Measurements from ENCODE around the gene GHRL. TPM values are rescaled to one million over a fixed set of nuclear protein-coding genes. Genes with fewer than 3 reads are reported as not detected.

Gene GHRL
- total RNA-seq, 3 donors from 2014 or later (not counting 1 experiment from before 2014, with no cell fraction given) = 1.4 to 2.6 (median 1.5) TPM

- Histone ChIP-seq H3K9me3 (ENCODE audit: control insufficient read depth, insufficient read depth, low read length) (no peaks in the 10 kb centered on the region), H3K27ac (ENCODE audit: low read length) (no peak overlapping the region), H3K4me3 (ENCODE audit: low read length) (no peak overlapping the region), H3K36me3 (ENCODE audit: control insufficient read depth, insufficient read depth, low read length) (peaks cover 81% of the 10 kb centered on the region), H3K27me3 (ENCODE audit: control insufficient read depth, insufficient read depth, low read length) (no peaks in the 10 kb centered on the region), H3K4me1 (ENCODE audit: control insufficient read depth, insufficient read depth, low read length) (no peaks in the 10 kb centered on the region)
- WGBS (ENCODE audit: insufficient coverage) = 96% methylated on average over 13 of the region's 13 CpGs
- H3K9me3 Mint-ChIP-seq = no peaks in the 10 kb centered on the region
- peaks cover 0 to 7% of the 10 kb centered on the region in 2 donors for H3K4me1 Mint-ChIP-seq
- peak overlapping the region in 1 of 2 donors; percentile 49 for H3K27ac Mint-ChIP-seq
- peaks cover 6% of the 10 kb centered on the region for H3K36me3 Mint-ChIP-seq
- no peaks in the 10 kb centered on the region for H3K27me3 Mint-ChIP-seq (ENCODE audit: low read depth in 2 of 2)
- intact Hi-C loops (cut with micrococcal nuclease) = no loop called here
- DNase-seq (no peak), ATAC-seq (no peak)
- TF ChIP-seq, protein P1, sequence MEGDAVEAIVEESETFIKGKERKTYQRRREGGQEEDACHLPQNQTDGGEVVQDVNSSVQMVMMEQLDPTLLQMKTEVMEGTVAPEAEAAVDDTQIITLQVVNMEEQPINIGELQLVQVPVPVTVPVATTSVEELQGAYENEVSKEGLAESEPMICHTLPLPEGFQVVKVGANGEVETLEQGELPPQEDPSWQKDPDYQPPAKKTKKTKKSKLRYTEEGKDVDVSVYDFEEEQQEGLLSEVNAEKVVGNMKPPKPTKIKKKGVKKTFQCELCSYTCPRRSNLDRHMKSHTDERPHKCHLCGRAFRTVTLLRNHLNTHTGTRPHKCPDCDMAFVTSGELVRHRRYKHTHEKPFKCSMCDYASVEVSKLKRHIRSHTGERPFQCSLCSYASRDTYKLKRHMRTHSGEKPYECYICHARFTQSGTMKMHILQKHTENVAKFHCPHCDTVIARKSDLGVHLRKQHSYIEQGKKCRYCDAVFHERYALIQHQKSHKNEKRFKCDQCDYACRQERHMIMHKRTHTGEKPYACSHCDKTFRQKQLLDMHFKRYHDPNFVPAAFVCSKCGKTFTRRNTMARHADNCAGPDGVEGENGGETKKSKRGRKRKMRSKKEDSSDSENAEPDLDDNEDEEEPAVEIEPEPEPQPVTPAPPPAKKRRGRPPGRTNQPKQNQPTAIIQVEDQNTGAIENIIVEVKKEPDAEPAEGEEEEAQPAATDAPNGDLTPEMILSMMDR (IDR thresholded peaks at IDR 0.05) = no peak
- H3K4me3 Mint-ChIP-seq = no peak overlapping the region
These were observed 19.0 kb upstream of the GHRL start for GRCh38 chr3:10311710-10312109.

DNA sequence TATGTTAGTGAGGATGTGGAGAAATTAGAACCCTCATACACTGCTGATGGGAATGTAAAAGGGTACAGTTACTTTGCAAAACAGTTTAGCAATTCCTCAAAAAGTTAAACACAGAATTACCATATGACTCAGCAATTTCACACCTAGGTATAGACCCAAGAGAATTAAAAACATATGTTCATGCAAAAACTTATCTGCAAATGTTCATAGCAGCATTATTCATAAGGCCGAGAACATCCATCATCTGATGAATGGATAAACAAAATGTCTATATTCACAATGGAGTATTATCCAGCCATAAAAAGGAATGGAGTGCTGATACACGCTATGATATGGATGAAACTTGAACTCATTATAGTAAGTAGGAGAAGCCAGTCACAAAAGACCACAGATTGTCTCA is 17.8 kb upstream of the GHRL start:
- H3K27ac Mint-ChIP-seq = no peak overlapping the region
- Histone ChIP-seq H3K27ac (ENCODE audit: low read length) (no peak overlapping the region), H3K36me3 (ENCODE audit: control insufficient read depth, insufficient read depth, low read length) (peaks cover 84% of the 10 kb centered on the region), H3K9me3 (ENCODE audit: control insufficient read depth, insufficient read depth, low read length) (no peaks in the 10 kb centered on the region), H3K27me3 (ENCODE audit: control insufficient read depth, insufficient read depth, low read length) (no peaks in the 10 kb centered on the region), H3K4me3 (ENCODE audit: low read length) (no peak overlapping the region), H3K4me1 (ENCODE audit: control insufficient read depth, insufficient read depth, low read length) (no peaks in the 10 kb centered on the region)
- H3K4me1 Mint-ChIP-seq = peaks cover 0 to 7% of the 10 kb centered on the region in 2 donors
- intact Hi-C loops (cut with micrococcal nuclease) = no loop called here
- no peaks in the 10 kb centered on the region for H3K27me3 Mint-ChIP-seq (ENCODE audit: low read depth in 2 of 2)
- 100% methylated on average over 1 of the region's 2 CpGs for WGBS (ENCODE audit: insufficient coverage)
- H3K4me3 Mint-ChIP-seq = no peak overlapping the region
- ATAC-seq (no peak), DNase-seq (no peak)
- H3K36me3 Mint-ChIP-seq = peaks cover 6% of the 10 kb centered on the region
- no peaks in the 10 kb centered on the region for H3K9me3 Mint-ChIP-seq
- TF ChIP-seq, protein P1 (IDR thresholded peaks at IDR 0.05) = no peak

DNA sequence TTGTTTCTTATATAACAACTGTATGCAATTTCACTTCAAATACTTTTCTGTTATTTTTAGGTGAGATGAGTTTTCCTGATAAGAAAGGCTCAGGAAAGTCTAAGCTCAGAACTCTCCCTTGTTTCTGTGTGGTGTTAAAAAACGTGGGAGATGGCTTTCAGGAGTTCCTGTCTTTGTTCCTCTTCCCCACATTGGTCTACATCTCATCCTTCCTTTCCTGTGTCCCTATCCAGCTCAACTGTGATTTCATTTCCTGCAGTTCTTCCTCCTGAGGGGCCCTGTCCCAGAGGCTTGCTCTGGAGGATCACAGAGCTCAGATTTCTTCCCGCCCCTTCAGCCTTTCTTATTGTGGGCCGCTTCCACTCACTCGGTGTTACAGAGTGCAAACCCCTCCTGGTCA is 17.0 kb upstream of the GHRL start:
- Mint-ChIP-seq H3K27ac (peak overlapping the region in 1 of 2 donors; percentile 35), H3K4me3 (no peak overlapping the region), H3K4me1 (peaks cover 0 to 7% of the 10 kb centered on the region in 2 donors), H3K36me3 (peaks cover 6% of the 10 kb centered on the region), H3K27me3 (ENCODE audit: low read depth in 2 of 2) (no peaks in the 10 kb centered on the region), H3K9me3 (no peaks in the 10 kb centered on the region)
- DNase-seq (no peak), ATAC-seq (no peak)
- Histone ChIP-seq H3K9me3 (ENCODE audit: control insufficient read depth, insufficient read depth, low read length) (no peaks in the 10 kb centered on the region), H3K27me3 (ENCODE audit: control insufficient read depth, insufficient read depth, low read length) (no peaks in the 10 kb centered on the region), H3K27ac (ENCODE audit: low read length) (no peak overlapping the region), H3K4me3 (ENCODE audit: low read length) (no peak overlapping the region), H3K36me3 (ENCODE audit: control insufficient read depth, insufficient read depth, low read length) (peaks cover 86% of the 10 kb centered on the region), H3K4me1 (ENCODE audit: control insufficient read depth, insufficient read depth, low read length) (no peaks in the 10 kb centered on the region)
- 95% methylated on average over 4 of the region's 4 CpGs for WGBS (ENCODE audit: insufficient coverage)
- intact Hi-C loops (cut with micrococcal nuclease) = no loop called here
- TF ChIP-seq, protein P1 (IDR thresholded peaks at IDR 0.05) = no peak

DNA sequence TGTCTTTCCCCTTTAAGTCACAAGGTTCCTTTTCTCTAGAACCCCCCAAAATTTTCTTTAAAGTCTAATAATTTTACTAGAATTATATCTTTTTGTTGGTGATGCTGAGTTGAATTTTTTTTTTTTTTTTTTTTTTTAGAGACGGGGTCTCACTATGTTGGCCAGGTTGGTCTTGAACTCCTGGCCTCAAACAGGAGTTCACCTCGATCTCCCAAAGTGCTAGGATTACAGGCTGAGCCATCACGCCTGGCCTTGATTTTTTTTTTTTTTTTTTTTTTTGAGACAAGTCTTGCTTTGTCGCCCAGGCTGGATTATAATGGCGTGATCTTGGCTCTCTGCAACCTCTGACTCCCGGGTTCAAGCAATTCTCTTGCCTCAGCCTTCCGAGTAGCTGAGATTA is 15.9 kb upstream of the GHRL start:
- no peaks in the 10 kb centered on the region for H3K4me1 ChIP-seq (ENCODE audit: control insufficient read depth, insufficient read depth, low read length)
- H3K27ac ChIP-seq (ENCODE audit: low read length) = no peak overlapping the region
- ATAC-seq = no peak
- H3K36me3 ChIP-seq (ENCODE audit: control insufficient read depth, insufficient read depth, low read length) = peaks cover 87% of the 10 kb centered on the region
- Mint-ChIP-seq H3K27me3 (ENCODE audit: low read depth in 2 of 2) (no peaks in the 10 kb centered on the region), H3K4me1 (peaks cover 0 to 7% of the 10 kb centered on the region in 2 donors), H3K36me3 (peaks cover 8% of the 10 kb centered on the region), H3K27ac (peak overlapping the region in 1 of 2 donors; percentile 4), H3K9me3 (no peaks in the 10 kb centered on the region), H3K4me3 (no peak overlapping the region)
- H3K9me3 ChIP-seq (ENCODE audit: control insufficient read depth, insufficient read depth, low read length) = no peaks in the 10 kb centered on the region
- intact Hi-C loops (cut with micrococcal nuclease) = no loop called here
- DNase-seq = no peak
- no peaks in the 10 kb centered on the region for H3K27me3 ChIP-seq (ENCODE audit: control insufficient read depth, insufficient read depth, low read length)
- H3K4me3 ChIP-seq (ENCODE audit: low read length) = no peak overlapping the region
- TF ChIP-seq, protein P1 (IDR thresholded peaks at IDR 0.05) = no peak
- 95% methylated on average over 7 of the region's 7 CpGs for WGBS (ENCODE audit: insufficient coverage)
